Testis (tissue), 2 donors: Measurements from ENCODE around the gene GDPD1.

ENCODE experiments used
- POLR2A ChIP-seq: fragments of 450-650 bp; IDR thresholded peaks from one replicate; pipeline ENCODE4 v1.6.1; 2017; ENCODE audit warnings: antibody characterized with exemption, mild to moderate bottlenecking, moderate library complexity
- TF ChIP-seq, protein P1 (sequence below), 3 experiments: fragments of 450-650 bp in 2 of 3; fragments of 200-600 bp in 1 of 3; sonication (generic) in 1 of 3; IDR thresholded peaks; one replicate each; pipeline ENCODE4 v1.5.1; 2016 to 2019; ENCODE audit warnings: antibody characterized with exemption in 3 of 3, mild to moderate bottlenecking in 2 of 3, moderate library complexity in 1 of 3

DNA sequence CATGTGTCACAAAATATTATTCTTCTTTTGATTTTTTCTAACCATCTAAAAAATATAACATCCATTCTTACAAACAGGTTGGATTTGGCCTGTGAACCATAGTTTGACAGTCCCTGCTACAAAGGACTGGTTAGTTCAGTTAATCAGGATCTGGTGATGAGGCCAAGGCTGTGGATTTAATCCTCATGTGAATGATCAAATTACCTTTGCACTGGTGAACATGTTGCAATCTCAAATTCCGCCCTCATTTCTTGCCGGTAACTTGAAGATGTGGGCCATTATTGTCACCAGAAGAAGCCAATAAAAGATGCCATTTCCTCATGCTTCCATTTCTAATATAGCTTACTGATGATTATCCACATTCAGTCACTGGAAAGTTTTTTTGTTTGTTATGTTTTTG is 75.9 kb downstream of the GDPD1 start:
- TF ChIP-seq, protein P1, sequence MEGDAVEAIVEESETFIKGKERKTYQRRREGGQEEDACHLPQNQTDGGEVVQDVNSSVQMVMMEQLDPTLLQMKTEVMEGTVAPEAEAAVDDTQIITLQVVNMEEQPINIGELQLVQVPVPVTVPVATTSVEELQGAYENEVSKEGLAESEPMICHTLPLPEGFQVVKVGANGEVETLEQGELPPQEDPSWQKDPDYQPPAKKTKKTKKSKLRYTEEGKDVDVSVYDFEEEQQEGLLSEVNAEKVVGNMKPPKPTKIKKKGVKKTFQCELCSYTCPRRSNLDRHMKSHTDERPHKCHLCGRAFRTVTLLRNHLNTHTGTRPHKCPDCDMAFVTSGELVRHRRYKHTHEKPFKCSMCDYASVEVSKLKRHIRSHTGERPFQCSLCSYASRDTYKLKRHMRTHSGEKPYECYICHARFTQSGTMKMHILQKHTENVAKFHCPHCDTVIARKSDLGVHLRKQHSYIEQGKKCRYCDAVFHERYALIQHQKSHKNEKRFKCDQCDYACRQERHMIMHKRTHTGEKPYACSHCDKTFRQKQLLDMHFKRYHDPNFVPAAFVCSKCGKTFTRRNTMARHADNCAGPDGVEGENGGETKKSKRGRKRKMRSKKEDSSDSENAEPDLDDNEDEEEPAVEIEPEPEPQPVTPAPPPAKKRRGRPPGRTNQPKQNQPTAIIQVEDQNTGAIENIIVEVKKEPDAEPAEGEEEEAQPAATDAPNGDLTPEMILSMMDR (IDR thresholded peaks at IDR 0.05): no peak
- no peak for TF ChIP-seq POLR2A
